Activated CD8-positive, alpha-beta T cell treated with anti-CD3 and anti-CD28 coated beads for 36 hours (primary cell): ENCODE data around the gene C1orf21. TPM values are rescaled to one million over a fixed set of nuclear protein-coding genes. Genes with fewer than 3 reads are reported as not detected.

Experiments used
- ATAC-seq: fragments of 200-7000 bp; cut with Tn5 transposase; one replicate; pipeline ENCODE4 v1.10.0; 2021; ENCODE audit warnings: mild to moderate bottlenecking, moderate library complexity
- CTCF ChIA-PET: fragments of 350-600 bp; sonication (Branson Sonifier 250); formaldehyde crosslinking; loops from one replicate; lab custom pipeline; 2021; ENCODE audit warnings: antibody characterized with exemption; lab: Charles Lee
- POLR2A ChIA-PET: fragments of 350-600 bp; sonication (Branson Sonifier 250); formaldehyde crosslinking; loops from one replicate; lab custom pipeline; 2021; ENCODE audit warnings: antibody characterized with exemption; lab: Charles Lee
- DNase-seq: peaks from one replicate; pipeline ENCODE4 v3.0.0-alpha.2; 2020
- H3K27ac Mint-ChIP-seq: one replicate; pipeline ENCODE4 v1.8.0; 2021; ENCODE audit warnings: mild to moderate bottlenecking, mixed read lengths
- H3K27me3 Mint-ChIP-seq: one replicate; pipeline ENCODE4 v1.8.0; 2021; ENCODE audit warnings: mixed read lengths
- H3K36me3 Mint-ChIP-seq: one replicate; pipeline ENCODE4 v1.8.0; 2021; ENCODE audit warnings: low read depth, mixed read lengths
- H3K4me1 Mint-ChIP-seq: one replicate; pipeline ENCODE4 v1.8.0; 2021; ENCODE audit warnings: low read depth, mixed read lengths
- H3K4me3 Mint-ChIP-seq: one replicate; pipeline ENCODE4 v1.8.0; 2021; ENCODE audit warnings: mild to moderate bottlenecking, moderate library complexity, mixed read lengths
- H3K9me3 Mint-ChIP-seq: one replicate; pipeline ENCODE4 v1.8.0; 2021; ENCODE audit warnings: mixed read lengths
- intact Hi-C: fragments of 100-400 bp; cut with micrococcal nuclease; formaldehyde crosslinking; loops from one replicate; pipeline ENCODE4 v1.10.0; 2022
- total RNA-seq, 2 experiments: library from RNA; stranded (reverse); gene quantifications; one replicate each; pipeline ENCODE4 v1.2.3, GENCODE V29; 2021
- TF ChIP-seq, protein P1 (sequence below): fragments of 200-600 bp; IDR thresholded peaks from one replicate; pipeline ENCODE4 v1.8.0; 2022; ENCODE audit warnings: antibody characterized with exemption, mild to moderate bottlenecking

Gene C1orf21
- total RNA-seq, 2 experiments from 2014 or later: 3.8 to 4.6 TPM

GRCh38 chr1:184637664-184638240 lies 250.9 kb downstream of the C1orf21 start:
- H3K27ac Mint-ChIP-seq: no peak overlapping the region
- no peaks in the 10 kb centered on the region for H3K36me3 Mint-ChIP-seq
- POLR2A ChIA-PET: no interaction called here
- no peak overlapping the region for H3K4me3 Mint-ChIP-seq
- CTCF ChIA-PET: no interaction called here
- ATAC-seq (no peak), DNase-seq (no peak)
- peaks cover 6% of the 10 kb centered on the region for H3K27me3 Mint-ChIP-seq
- H3K9me3 Mint-ChIP-seq: no peaks in the 10 kb centered on the region
- TF ChIP-seq, protein P1, sequence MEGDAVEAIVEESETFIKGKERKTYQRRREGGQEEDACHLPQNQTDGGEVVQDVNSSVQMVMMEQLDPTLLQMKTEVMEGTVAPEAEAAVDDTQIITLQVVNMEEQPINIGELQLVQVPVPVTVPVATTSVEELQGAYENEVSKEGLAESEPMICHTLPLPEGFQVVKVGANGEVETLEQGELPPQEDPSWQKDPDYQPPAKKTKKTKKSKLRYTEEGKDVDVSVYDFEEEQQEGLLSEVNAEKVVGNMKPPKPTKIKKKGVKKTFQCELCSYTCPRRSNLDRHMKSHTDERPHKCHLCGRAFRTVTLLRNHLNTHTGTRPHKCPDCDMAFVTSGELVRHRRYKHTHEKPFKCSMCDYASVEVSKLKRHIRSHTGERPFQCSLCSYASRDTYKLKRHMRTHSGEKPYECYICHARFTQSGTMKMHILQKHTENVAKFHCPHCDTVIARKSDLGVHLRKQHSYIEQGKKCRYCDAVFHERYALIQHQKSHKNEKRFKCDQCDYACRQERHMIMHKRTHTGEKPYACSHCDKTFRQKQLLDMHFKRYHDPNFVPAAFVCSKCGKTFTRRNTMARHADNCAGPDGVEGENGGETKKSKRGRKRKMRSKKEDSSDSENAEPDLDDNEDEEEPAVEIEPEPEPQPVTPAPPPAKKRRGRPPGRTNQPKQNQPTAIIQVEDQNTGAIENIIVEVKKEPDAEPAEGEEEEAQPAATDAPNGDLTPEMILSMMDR: no peak
- H3K4me1 Mint-ChIP-seq: no peaks in the 10 kb centered on the region
- intact Hi-C loops: no loop called here

- intact Hi-C loops: no loop called here
- ChIA-PET POLR2A (interaction anchor here (0.8 kb wide), 1 partner anchor 72 kb away, joined by 3 read pairs; no protein-coding TSS in a partner anchor), CTCF (interaction anchor here (1.3 kb wide), 1 partner anchor 25 kb away, joined by 5 read pairs; no protein-coding TSS in a partner anchor)
- Mint-ChIP-seq H3K27me3 (peaks cover 6% of the 10 kb centered on the region), H3K4me1 (no peaks in the 10 kb centered on the region), H3K27ac (no peak overlapping the region), H3K4me3 (no peak overlapping the region), H3K9me3 (no peaks in the 10 kb centered on the region), H3K36me3 (no peaks in the 10 kb centered on the region)
- DNase-seq: no peak
- no peak for ATAC-seq
- TF ChIP-seq, protein P1: no peak
Measured at GRCh38 chr1:184639205-184639604, 252.4 kb downstream of the C1orf21 start.

DNA sequence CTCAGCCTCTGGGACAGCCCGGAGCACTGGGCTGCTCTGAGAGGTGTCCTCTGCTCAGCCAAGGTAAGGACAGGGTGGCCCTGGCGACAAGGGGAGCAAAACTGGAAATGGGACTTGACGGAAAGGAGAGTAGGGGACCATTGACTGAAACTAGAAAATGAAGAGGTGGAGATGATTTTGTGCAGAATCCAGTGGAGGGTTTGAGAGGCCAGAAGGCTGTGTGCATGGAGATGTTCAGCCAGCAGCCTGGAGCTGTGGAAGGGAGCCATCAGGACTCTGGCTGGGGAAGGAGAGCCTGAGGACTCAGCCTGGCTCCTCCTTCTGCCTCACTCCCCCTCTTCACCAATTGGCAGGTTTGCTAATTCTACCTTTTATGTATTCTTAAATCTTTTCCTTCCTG lies 253.7 kb downstream of the C1orf21 start:
- ATAC-seq: no peak
- ChIA-PET POLR2A (no interaction called here), CTCF (no interaction called here)
- Mint-ChIP-seq H3K36me3 (no peaks in the 10 kb centered on the region), H3K4me3 (no peak overlapping the region), H3K9me3 (no peaks in the 10 kb centered on the region), H3K27me3 (peaks cover 10% of the 10 kb centered on the region), H3K4me1 (no peaks in the 10 kb centered on the region), H3K27ac (no peak overlapping the region)
- TF ChIP-seq, protein P1: no peak
- no peak for DNase-seq
- intact Hi-C loops: no loop called here

DNA sequence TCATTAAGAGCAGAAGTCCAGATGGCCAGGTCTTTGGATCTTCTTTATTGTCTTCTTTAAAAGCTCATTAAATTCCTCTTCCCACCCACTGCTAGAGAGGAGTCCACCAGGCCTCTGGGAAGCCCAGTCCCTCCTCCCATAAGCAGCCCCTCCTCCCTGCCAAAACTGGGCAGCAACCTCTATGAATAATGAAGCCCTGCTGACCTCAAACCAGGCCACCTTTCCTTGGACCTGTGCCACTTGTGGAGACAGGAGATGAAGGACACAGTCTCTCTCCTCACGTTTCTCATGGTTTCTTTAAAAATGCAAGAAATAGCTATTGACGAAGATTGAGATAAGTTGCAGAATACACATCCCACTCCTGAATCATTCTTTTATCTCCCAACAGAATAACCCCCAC lies 255.1 kb downstream of the C1orf21 start:
- Mint-ChIP-seq H3K4me1 (no peaks in the 10 kb centered on the region), H3K36me3 (no peaks in the 10 kb centered on the region), H3K9me3 (no peaks in the 10 kb centered on the region), H3K27me3 (peaks cover 10% of the 10 kb centered on the region), H3K27ac (no peak overlapping the region), H3K4me3 (no peak overlapping the region)
- CTCF ChIA-PET: interaction anchor here (1.8 kb wide), 1 partner anchor 22 kb away, joined by 12 read pairs; no protein-coding TSS in a partner anchor
- ATAC-seq: no peak
- TF ChIP-seq, protein P1: no peak
- DNase-seq: no peak
- intact Hi-C loops: no loop called here
- POLR2A ChIA-PET: no interaction called here

DNA sequence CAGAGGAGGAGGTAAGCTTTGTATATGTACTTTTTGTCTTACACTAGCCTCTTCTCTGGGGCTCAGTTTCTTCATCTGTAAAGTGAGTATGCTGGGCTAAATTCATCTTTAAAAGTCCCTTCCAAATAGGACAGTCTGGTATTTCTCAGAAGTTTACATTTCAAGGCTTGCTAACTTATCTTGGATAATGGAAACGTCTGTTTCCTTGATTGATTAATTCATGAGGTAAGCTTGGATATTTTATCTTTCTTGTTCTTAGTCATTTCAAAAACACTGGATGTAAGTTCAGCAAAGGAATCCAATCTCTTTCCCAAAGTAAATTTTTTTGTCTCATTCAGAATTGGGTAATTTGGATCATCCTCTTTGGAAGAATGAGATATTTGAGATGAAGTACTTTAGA lies 256.8 kb downstream of the C1orf21 start:
- DNase-seq: no peak
- Mint-ChIP-seq H3K4me1 (no peaks in the 10 kb centered on the region), H3K4me3 (no peak overlapping the region), H3K27ac (no peak overlapping the region), H3K27me3 (peaks cover 9% of the 10 kb centered on the region), H3K36me3 (no peaks in the 10 kb centered on the region), H3K9me3 (no peaks in the 10 kb centered on the region)
- TF ChIP-seq, protein P1: no peak
- intact Hi-C loops: no loop called here
- ATAC-seq: no peak
- ChIA-PET CTCF (no interaction called here), POLR2A (no interaction called here)
